K562 (cell line): ENCODE data around the gene APC2. TPM values are rescaled to one million over a fixed set of nuclear protein-coding genes. Genes with fewer than 3 reads are reported as not detected.

ENCODE experiments used
- BRD9 ChIP-seq: fragments of 450-650 bp; IDR thresholded peaks from 2 replicates; pipeline ENCODE4 v1.6.1; 2018; ENCODE audit warnings: low read depth; ENCODE audit not compliant: partially characterized antibody
- CBFA2T2 ChIP-seq: fragments of 450-650 bp; conservative IDR thresholded peaks from 2 replicates; pipeline ENCODE4 v1.6.1; 2017; ENCODE audit warnings: mild to moderate bottlenecking
- FOXK2 ChIP-seq, 2 experiments: fragments of 450-650 bp; IDR thresholded peaks in 1 of 2; conservative IDR thresholded peaks in 1 of 2; 2 replicates each; pipeline ENCODE4 v1.6.1; 2016; ENCODE audit warnings: low read depth in 2 of 2, mild to moderate bottlenecking in 1 of 2
- MAZ ChIP-seq, 2 experiments: fragments of 450-650 bp in 1 of 2; sonication (generic) in 1 of 2; formaldehyde crosslinking; IDR thresholded peaks in 1 of 2; conservative IDR thresholded peaks in 1 of 2; 2 replicates each; pipeline versions ENCODE4 v1.4.0 to v1.5.0; 2020; ENCODE audit warnings: mild to moderate bottlenecking in 1 of 2, missing genetic modification reagents in 1 of 2
- POLR2AphosphoS2 ChIP-seq: IDR thresholded peaks from 2 replicates; pipeline ENCODE4 v1.6.1; 2012; ENCODE audit warnings: low read length, improper control_type of control experiment
- SNIP1 ChIP-seq: fragments of 450-650 bp; IDR thresholded peaks from 2 replicates; pipeline ENCODE4 v1.7.1; 2017; ENCODE audit warnings: low read depth, mild to moderate bottlenecking
- ZNF184 ChIP-seq: sonication (generic); formaldehyde crosslinking; IDR thresholded peaks from 2 replicates; pipeline ENCODE4 v1.5.0; 2020; ENCODE audit warnings: missing genetic modification reagents
- ZNF583 ChIP-seq: fragments of 250-450 bp; sonication (Bioruptor Pico); IDR thresholded peaks from 2 replicates; pipeline ENCODE4 v1.4.0; 2020
- polyA plus RNA-seq, 8 experiments: library from polyadenylated mRNA; depleted of rRNA in 4 of 8; stranded (reverse) in 5 of 8; unstranded in 3 of 8; fragments of >200 nt; fragmentation: Nextera tagmentation in 2 of 8; fragmentation: Illumina TruSeq in 1 of 8; extraction: Ambion mirVana in 2 of 8; extraction: Trizol in 1 of 8; gene quantifications; 2 replicates each; pipeline versions ENCODE4 v1.2.1 to v1.2.3, GENCODE V29; 2011 to 2014; ENCODE audit warnings: inconsistent platforms in 1 of 8, missing spikeins in 1 of 8
- total RNA-seq, 7 experiments: library from RNA; depleted of rRNA in 6 of 7; stranded (reverse); fragments of >200 nt in 6 of 7; fragmentation: Illumina TruSeq in 2 of 7; extraction: Trizol in 2 of 7; gene quantifications; 2 replicates each; pipeline versions ENCODE4 v1.2.1 to v1.2.3, GENCODE V29; 2011 to 2021; ENCODE audit warnings: low replicate concordance in 1 of 7
- TF ChIP-seq, protein P1 (sequence below): fragments of 450-650 bp; formaldehyde crosslinking; IDR thresholded peaks from 2 replicates; pipeline ENCODE4 v1.4.0; 2022; ENCODE audit warnings: missing genetic modification characterization
- TF ChIP-seq, protein P2 (sequence below), 2 experiments: fragments of 250-450 bp in 1 of 2; fragments of 450-650 bp in 1 of 2; sonication (Bioruptor Pico) in 1 of 2; IDR thresholded peaks; 2 replicates each; pipeline versions ENCODE4 v1.6.1 to v1.8.0; 2016 to 2021; ENCODE audit warnings: mild to moderate bottlenecking in 2 of 2, moderate library complexity in 2 of 2, missing compliant biosample characterization in 1 of 2, missing genetic modification characterization in 1 of 2
- TF ChIP-seq, protein P3 (sequence below): sonication (generic); formaldehyde crosslinking; IDR thresholded peaks from 2 replicates; pipeline ENCODE4 v1.8.1; 2023; ENCODE audit warnings: mild to moderate bottlenecking, missing genetic modification reagents
- TF ChIP-seq, protein P4 (sequence below): IDR thresholded peaks from 3 replicates; pipeline ENCODE4 v1.6.1; 2011; ENCODE audit warnings: borderline replicate concordance, mild to moderate bottlenecking; ENCODE audit not compliant: insufficient read length, insufficient read depth
- TF ChIP-seq, protein P5 (sequence below): fragments of 250-450 bp; sonication (Bioruptor Pico); IDR thresholded peaks from 2 replicates; pipeline ENCODE4 v1.4.0; 2020

Gene APC2
- total and polyA plus RNA-seq, 9 of the 15 experiments (the other 6 are each of a cell fraction or from before 2014, with no cell fraction given): 0.01 to 0.40 (median 0.05) TPM; not detected in 3

DNA sequence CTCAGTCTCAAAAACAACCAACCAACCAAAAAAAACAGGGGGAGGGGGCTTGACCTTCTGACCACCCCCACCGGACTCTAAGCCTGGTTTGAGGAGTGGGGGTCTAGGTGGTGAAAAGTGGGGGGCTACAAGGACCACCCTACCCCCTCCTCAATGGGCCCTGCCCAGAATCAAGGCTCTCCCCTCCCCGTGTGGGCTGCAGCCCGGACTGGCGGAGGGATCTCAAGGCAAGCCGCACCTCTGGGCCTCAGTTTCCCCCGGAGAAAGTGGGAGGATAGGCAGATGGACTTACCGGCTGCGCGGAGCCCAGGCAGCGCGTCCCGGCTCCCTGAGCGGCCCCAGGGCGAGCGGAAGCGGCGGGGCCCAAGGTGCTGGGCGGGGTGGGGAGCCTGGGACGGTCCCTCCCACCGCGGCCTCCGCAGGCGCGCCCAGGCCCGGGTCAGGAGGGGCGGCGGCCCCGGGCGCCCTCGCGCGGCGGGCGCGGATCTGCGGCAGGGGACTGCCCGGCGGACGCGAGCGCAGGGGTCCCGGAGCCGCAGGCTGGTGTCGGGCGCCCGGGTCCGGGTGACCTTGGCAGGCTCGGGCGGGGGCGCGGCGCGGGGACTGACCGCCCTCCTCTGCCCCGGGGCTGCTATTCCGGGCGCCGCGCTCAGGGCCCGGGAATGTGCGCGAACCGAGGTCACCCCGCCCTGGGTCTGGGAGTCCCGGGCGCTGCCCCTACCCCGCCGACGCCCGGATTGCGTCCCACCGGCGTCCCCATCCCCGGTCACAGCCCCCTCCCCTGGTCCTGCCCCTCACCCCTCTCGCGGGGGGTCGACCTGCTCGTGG, 63.0 kb downstream of the APC2 start, which contains the start of gene ADAMTSL5 (continued):
- TF ChIP-seq, protein P1, sequence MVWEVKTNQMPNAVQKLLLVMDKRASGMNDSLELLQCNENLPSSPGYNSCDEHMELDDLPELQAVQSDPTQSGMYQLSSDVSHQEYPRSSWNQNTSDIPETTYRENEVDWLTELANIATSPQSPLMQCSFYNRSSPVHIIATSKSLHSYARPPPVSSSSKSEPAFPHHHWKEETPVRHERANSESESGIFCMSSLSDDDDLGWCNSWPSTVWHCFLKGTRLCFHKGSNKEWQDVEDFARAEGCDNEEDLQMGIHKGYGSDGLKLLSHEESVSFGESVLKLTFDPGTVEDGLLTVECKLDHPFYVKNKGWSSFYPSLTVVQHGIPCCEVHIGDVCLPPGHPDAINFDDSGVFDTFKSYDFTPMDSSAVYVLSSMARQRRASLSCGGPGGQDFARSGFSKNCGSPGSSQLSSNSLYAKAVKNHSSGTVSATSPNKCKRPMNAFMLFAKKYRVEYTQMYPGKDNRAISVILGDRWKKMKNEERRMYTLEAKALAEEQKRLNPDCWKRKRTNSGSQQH (CRISPR knock-in tag): no peak
- TF ChIP-seq CBFA2T2: no peak
- no peak for TF ChIP-seq ZNF184 (CRISPR knock-in tag)
- TF ChIP-seq, protein P2, sequence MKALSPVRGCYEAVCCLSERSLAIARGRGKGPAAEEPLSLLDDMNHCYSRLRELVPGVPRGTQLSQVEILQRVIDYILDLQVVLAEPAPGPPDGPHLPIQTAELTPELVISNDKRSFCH (CRISPR knock-in tag; IDR thresholded peaks at IDR 0.05): no peak
- TF ChIP-seq, protein P2 (tag; IDR thresholded peaks at IDR 0.05): peak; percentile 35; the same call in 1 of the 2 replicates
- TF ChIP-seq, protein P3, sequence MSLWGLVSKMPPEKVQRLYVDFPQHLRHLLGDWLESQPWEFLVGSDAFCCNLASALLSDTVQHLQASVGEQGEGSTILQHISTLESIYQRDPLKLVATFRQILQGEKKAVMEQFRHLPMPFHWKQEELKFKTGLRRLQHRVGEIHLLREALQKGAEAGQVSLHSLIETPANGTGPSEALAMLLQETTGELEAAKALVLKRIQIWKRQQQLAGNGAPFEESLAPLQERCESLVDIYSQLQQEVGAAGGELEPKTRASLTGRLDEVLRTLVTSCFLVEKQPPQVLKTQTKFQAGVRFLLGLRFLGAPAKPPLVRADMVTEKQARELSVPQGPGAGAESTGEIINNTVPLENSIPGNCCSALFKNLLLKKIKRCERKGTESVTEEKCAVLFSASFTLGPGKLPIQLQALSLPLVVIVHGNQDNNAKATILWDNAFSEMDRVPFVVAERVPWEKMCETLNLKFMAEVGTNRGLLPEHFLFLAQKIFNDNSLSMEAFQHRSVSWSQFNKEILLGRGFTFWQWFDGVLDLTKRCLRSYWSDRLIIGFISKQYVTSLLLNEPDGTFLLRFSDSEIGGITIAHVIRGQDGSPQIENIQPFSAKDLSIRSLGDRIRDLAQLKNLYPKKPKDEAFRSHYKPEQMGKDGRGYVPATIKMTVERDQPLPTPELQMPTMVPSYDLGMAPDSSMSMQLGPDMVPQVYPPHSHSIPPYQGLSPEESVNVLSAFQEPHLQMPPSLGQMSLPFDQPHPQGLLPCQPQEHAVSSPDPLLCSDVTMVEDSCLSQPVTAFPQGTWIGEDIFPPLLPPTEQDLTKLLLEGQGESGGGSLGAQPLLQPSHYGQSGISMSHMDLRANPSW: no peak
- no peak for TF ChIP-seq FOXK2 (conservative IDR thresholded peaks at IDR 0.05 in 1 of 2, IDR thresholded peaks at IDR 0.05 in 1 of 2; ENCODE audit: low read depth in 2 of 2)
- no peak for TF ChIP-seq ZNF583 (CRISPR knock-in tag)
- peak; percentile 65 to 81; a peak in 3 of 4 replicates for TF ChIP-seq MAZ (CRISPR knock-in tag; conservative IDR thresholded peaks at IDR 0.05 in 1 of 2, IDR thresholded peaks at IDR 0.05 in 1 of 2)
- TF ChIP-seq, protein P4, sequence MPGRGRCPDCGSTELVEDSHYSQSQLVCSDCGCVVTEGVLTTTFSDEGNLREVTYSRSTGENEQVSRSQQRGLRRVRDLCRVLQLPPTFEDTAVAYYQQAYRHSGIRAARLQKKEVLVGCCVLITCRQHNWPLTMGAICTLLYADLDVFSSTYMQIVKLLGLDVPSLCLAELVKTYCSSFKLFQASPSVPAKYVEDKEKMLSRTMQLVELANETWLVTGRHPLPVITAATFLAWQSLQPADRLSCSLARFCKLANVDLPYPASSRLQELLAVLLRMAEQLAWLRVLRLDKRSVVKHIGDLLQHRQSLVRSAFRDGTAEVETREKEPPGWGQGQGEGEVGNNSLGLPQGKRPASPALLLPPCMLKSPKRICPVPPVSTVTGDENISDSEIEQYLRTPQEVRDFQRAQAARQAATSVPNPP: no peak
- TF ChIP-seq POLR2AphosphoS2: no peak
- TF ChIP-seq, protein P5, sequence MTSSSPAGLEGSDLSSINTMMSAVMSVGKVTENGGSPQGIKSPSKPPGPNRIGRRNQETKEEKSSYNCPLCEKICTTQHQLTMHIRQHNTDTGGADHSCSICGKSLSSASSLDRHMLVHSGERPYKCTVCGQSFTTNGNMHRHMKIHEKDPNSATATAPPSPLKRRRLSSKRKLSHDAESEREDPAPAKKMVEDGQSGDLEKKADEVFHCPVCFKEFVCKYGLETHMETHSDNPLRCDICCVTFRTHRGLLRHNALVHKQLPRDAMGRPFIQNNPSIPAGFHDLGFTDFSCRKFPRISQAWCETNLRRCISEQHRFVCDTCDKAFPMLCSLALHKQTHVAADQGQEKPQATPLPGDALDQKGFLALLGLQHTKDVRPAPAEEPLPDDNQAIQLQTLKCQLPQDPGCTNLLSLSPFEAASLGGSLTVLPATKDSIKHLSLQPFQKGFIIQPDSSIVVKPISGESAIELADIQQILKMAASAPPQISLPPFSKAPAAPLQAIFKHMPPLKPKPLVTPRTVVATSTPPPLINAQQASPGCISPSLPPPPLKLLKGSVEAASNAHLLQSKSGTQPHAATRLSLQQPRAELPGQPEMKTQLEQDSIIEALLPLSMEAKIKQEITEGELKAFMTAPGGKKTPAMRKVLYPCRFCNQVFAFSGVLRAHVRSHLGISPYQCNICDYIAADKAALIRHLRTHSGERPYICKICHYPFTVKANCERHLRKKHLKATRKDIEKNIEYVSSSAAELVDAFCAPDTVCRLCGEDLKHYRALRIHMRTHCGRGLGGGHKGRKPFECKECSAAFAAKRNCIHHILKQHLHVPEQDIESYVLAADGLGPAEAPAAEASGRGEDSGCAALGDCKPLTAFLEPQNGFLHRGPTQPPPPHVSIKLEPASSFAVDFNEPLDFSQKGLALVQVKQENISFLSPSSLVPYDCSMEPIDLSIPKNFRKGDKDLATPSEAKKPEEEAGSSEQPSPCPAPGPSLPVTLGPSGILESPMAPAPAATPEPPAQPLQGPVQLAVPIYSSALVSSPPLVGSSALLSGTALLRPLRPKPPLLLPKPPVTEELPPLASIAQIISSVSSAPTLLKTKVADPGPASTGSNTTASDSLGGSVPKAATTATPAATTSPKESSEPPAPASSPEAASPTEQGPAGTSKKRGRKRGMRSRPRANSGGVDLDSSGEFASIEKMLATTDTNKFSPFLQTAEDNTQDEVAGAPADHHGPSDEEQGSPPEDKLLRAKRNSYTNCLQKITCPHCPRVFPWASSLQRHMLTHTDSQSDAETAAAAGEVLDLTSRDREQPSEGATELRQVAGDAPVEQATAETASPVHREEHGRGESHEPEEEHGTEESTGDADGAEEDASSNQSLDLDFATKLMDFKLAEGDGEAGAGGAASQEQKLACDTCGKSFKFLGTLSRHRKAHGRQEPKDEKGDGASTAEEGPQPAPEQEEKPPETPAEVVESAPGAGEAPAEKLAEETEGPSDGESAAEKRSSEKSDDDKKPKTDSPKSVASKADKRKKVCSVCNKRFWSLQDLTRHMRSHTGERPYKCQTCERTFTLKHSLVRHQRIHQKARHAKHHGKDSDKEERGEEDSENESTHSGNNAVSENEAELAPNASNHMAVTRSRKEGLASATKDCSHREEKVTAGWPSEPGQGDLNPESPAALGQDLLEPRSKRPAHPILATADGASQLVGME (CRISPR knock-in tag): no peak
- no peak for TF ChIP-seq BRD9
- TF ChIP-seq SNIP1: no peak
